Body of pancreas (tissue), 4 donors: ENCODE results near the gene EMD.

Experiments
- CTCF ChIP-seq, 7 experiments: fragments of 450-650 bp in 4 of 7; fragments of 200-600 bp in 3 of 7; sonication (generic) in 3 of 7; IDR thresholded peaks; one replicate each; pipeline ENCODE4 v1.5.1; 2016 to 2019; ENCODE audit warnings: antibody characterized with exemption in 7 of 7
- POLR2A ChIP-seq, 3 donors: fragments of 450-650 bp; IDR thresholded peaks; one replicate each; pipeline ENCODE4 v1.6.1; 2016; ENCODE audit warnings: antibody characterized with exemption in 3 of 3, mild to moderate bottlenecking in 2 of 3

- TF ChIP-seq CTCF (IDR thresholded peaks at IDR 0.05) (no peak), POLR2A (IDR thresholded peaks at IDR 0.05) (peak; percentile 9 to 73 (median 49))
These were observed 22.1 kb downstream of the EMD start for GRCh38 chrX:154401045-154401799.
